ENCODE data around the gene AIG1.

DNA sequence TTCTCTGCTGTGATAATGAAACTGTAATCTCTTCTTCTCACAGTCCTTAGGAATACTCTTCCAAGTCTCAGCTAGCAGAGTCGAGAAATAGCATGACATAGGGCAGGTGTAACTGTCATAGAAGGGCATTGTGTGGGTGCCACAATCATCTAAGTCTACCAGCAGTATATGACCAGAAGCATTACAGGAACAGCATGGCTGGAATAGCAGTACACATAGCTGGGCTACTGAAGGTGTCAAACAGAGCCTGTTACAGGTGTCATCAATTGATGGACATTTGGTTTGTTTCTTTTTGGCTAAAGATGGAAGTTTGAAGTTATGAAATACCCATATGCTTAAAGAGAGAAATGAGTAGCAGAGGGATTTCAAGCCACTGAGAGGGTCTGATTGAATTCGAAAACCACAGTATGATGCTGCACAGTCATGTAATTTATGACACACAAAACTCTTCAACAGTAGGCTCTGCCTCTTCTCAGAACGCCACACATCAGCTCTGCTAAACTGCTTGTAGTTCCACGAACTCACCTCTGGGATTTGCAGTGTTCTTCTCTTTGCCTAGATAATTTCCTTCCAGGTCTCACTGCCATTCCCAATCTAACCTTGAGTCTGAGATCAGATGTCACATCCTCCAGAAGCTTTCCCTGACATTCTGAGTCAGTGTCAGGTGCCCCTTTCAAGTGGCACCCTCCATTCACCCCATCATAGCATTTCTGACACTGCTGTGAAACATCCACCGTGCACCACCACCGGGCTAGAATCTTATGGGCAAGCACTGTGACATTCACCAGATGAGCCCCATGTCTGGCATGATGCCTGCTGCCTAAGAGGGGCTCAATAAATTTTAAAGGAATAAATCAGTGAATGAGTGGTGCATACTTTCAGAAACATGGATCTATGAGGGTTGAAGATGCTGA is 238.8 kb downstream of the AIG1 start:
- TF ChIP-seq, protein P1, sequence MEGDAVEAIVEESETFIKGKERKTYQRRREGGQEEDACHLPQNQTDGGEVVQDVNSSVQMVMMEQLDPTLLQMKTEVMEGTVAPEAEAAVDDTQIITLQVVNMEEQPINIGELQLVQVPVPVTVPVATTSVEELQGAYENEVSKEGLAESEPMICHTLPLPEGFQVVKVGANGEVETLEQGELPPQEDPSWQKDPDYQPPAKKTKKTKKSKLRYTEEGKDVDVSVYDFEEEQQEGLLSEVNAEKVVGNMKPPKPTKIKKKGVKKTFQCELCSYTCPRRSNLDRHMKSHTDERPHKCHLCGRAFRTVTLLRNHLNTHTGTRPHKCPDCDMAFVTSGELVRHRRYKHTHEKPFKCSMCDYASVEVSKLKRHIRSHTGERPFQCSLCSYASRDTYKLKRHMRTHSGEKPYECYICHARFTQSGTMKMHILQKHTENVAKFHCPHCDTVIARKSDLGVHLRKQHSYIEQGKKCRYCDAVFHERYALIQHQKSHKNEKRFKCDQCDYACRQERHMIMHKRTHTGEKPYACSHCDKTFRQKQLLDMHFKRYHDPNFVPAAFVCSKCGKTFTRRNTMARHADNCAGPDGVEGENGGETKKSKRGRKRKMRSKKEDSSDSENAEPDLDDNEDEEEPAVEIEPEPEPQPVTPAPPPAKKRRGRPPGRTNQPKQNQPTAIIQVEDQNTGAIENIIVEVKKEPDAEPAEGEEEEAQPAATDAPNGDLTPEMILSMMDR (conservative IDR thresholded peaks at IDR 0.05; ENCODE audit: low read depth, low read length), result no peak
- no peak for TF ChIP-seq EZH2 (IDR thresholded peaks at IDR 0.05; ENCODE audit: borderline replicate concordance, low read depth, low read length, poor library complexity, severe bottlenecking)

Measured in A673 (cell line).